ENCODE data around the gene EXOC1. TPM values are rescaled to one million over a fixed set of nuclear protein-coding genes. Genes with fewer than 3 reads are reported as not detected.
A peak's percentile ranks its signal among the peaks of the same experiment; 100 is the strongest.

EXOC1 gene
- total RNA-seq (2021; ENCODE audit: unreplicated experiment) (17.6 TPM), Bru-seq, nascent RNA (percentile 72 among the genes with signal in this experiment), BruChase-seq, experiment 1, labeled RNA remaining after a 6-hour chase (percentile 74 among the genes with signal in this experiment), BruChase-seq, experiment 2, labeled RNA remaining after a 2-hour chase (percentile 85 among the genes with signal in this experiment)
- polyA plus RNA-seq (2012): 7.4 and 8.9 TPM in 2 replicates
- long read RNA-seq, transcript EXOC1-203 (19 exons, 3,551 nt): major isoform, 24 of 45 reads
- long read RNA-seq, transcript EXOC1-201 (19 exons, 3,357 nt): minor isoform, 6 of 45 reads
- long read RNA-seq, partial matches to known transcripts: 8 of 45 reads
- long read RNA-seq, other reads (novel, unspliced or antisense): 7 of 45 reads

DNA sequence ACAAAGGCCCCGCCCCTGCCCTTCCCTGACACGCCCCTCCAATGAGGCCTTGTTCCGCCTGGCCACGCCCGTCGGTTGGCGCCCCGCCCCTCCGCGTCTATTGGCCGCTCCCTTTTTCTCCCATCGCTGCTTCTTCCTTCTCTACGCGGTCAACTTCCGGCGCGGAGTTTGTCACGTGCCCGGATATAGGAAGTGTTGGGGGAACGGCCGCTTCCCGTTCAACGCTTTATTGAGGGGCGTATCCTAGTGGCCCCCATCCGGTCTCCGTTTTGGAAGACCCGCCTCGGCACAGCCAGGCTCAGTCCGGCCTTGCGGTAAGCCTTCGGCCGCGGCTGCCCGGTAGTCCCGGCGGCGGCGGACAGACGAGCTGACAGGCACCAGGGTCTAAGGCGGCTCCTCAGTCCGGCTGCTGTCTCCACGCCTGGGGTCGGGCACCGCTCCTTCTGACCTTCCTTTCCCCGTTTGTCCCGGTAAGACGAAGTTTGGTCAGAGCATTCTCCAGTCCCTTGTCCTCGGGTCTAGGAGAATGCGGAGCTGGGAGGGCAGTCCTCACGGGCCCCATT is at the start of gene EXOC1:
TSS of gene EXOC1 (plus strand) at position 165 of the 563 bp plus-strand sequence. CDS start 4,676 bp downstream, outside the sequence.
- H3K79me2 ChIP-seq (ENCODE audit: insufficient read depth, low read length): peaks cover 23% of the 10 kb centered on the region
- no peak for TF ChIP-seq TCF7L2 (IDR thresholded peaks at IDR 0.05; ENCODE audit: borderline replicate concordance, extremely low read depth, insufficient read depth, insufficient read length)
- peak; percentile 76; the same call in 1 of the 2 replicates for TF ChIP-seq SIN3A (IDR thresholded peaks at IDR 0.05; ENCODE audit: low read depth)
- TF ChIP-seq SP1 (IDR thresholded peaks at IDR 0.05; ENCODE audit: low read depth): peak; percentile 64
- TF ChIP-seq CTCF (IDR thresholded peaks at IDR 0.05 in 2 of 3, conservative IDR thresholded peaks at IDR 0.05 in 1 of 3; ENCODE audit: borderline replicate concordance in 1 of 3, insufficient read depth in 1 of 3, low read depth in 2 of 3, low read length in 2 of 3): no peak
- peak; percentile 47; the same call in 1 of the 2 replicates for TF ChIP-seq SRF (IDR thresholded peaks at IDR 0.05; ENCODE audit: low read depth)
- peak; percentile 75; the same call in 1 of the 2 replicates for TF ChIP-seq POLR2AphosphoS5 (IDR thresholded peaks at IDR 0.05; ENCODE audit: low read depth, low read length)
- peak; percentile 32 for TF ChIP-seq POLR2A (IDR thresholded peaks at IDR 0.05; ENCODE audit: borderline replicate concordance, extremely low read depth, insufficient read depth, insufficient read length)
- no peak for TF ChIP-seq RAD21 (IDR thresholded peaks at IDR 0.05; ENCODE audit: low read depth)
- TF ChIP-seq ZBTB33 (IDR thresholded peaks at IDR 0.05; ENCODE audit: extremely low read depth, insufficient replicate concordance, low read length): no peak
- peak; percentile 96 for TF ChIP-seq ELF1 (IDR thresholded peaks at IDR 0.05; ENCODE audit: borderline replicate concordance, low read depth)
- no peak for TF ChIP-seq JUND (IDR thresholded peaks at IDR 0.05)
- TF ChIP-seq MAX (IDR thresholded peaks at IDR 0.05): peak; percentile 57; the same call in 1 of the 2 replicates
- H3K36me3 ChIP-seq (ENCODE audit: control insufficient read depth in 1 of 2, insufficient read depth in 2 of 2, low read length in 2 of 2): no peaks in the 10 kb centered on the region
- POLR2A ChIA-PET: no interaction called here
- peak within 1 kb of the TSS; percentile 76 for H3K9ac ChIP-seq (ENCODE audit: low read length)
- H3K9me3 ChIP-seq (ENCODE audit: control insufficient read depth in 1 of 2, insufficient read depth in 1 of 2, low read depth in 1 of 2, low read length in 2 of 2): no peaks in the 10 kb centered on the region
- H3K4me3 ChIP-seq (replicated peaks in 1 of 2; ENCODE audit: low read depth in 1 of 2, low read length in 2 of 2): peak within 1 kb of the TSS; percentile 89 to 94
- intact Hi-C loops (cut with micrococcal nuclease): loop anchor here (5.0 kb wide), 1 partner anchor 301 kb away; no protein-coding TSS in a partner anchor
- H4K20me1 ChIP-seq (ENCODE audit: insufficient read depth): no peaks in the 10 kb centered on the region
- DNase-seq (ENCODE audit: low read depth, low spot score) (peak; percentile 93), ATAC-seq (peak; percentile 97)
- RAD21 ChIA-PET (ENCODE audit: low non-redundant PET in 1 of 2, low total read pairs in 2 of 2, uncharacterized antibody in 2 of 2, unreplicated experiment in 2 of 2): no interaction called here
- CTCF ChIA-PET: no interaction called here
- peak within 1 kb of the TSS; percentile 93 for H3K4me2 ChIP-seq (ENCODE audit: low read length)
- H2AFZ ChIP-seq (ENCODE audit: low read depth, low read length, poor library complexity, severe bottlenecking): peak within 1 kb of the TSS; percentile 99
- H3K27me3 ChIP-seq (ENCODE audit: insufficient read depth, low read length): no peaks in the 10 kb centered on the region
- no TSS peak for BruUV-seq (replicated peaks)
- H3K4me1 ChIP-seq (ENCODE audit: control insufficient read depth in 1 of 2, insufficient read depth in 2 of 2, low read length in 2 of 2): peaks cover 0 to 25% of the 10 kb centered on the region in 2 experiments; a peak in 2 of 4 replicates
- no peaks in the 10 kb centered on the region for H3K9me2 ChIP-seq (ENCODE audit: insufficient read depth)
- H3K27ac ChIP-seq (ENCODE audit: low read depth, low read length): peak within 1 kb of the TSS; percentile 48; the same call in 1 of the 2 replicates
